Fibroblast of gingiva (primary cell): Measurements from ENCODE around the gene HOTAIR.

Experiments used
- DNase-seq: peaks from one replicate; pipeline ENCODE4 v3.0.0-alpha.2; 2011; ENCODE audit warnings: low read depth

HOTAIR gene

DNA sequence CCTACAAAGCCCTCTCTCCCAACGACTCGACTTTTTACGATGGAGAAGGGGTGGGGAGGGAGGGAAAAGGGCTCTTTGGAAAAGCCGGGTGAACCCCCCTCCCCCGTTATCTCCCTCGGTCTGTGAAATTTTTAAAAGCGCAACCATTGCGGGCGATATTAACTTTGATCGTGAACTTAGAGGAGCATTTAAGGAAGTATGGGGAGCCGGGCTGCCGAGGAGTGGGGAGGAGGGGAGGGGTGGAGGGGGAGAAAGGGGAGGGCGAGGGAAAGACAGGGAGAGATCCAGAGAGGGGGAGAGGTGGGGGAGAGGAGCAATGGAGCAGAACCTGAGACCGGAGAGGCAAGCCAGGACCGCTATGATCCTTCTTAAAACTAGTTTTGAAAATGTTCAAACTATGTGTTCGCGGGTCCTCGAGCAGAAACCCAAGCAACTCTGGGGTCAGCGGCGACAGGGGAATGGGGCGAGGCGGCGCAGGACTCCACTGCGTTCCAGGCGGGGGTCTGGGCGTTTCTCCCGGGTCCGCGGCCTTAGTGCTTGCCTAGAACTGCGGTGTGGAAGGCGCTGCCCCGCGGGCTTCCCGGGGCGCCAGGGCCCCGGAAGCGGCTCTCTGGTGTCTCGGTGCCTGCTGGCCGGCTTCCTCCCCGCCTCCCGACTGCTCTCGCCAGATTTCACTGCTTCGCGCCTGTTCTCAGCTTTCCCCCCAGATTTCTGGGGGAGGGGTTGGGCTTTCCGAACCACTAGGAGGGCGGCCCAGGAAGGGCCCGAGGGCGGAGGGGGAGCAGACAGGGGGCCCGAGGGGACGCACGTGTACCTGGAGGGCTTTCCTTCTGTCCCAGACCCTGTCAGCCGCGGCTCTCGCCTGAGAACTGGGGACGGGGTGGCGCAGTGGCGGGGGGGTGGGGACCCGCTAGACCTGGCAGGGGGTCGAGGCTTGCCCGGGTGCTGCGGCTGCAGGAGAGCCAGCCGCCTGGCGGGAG, at the start of gene HOTAIR:
HOTAIR (minus strand) TSS at position 871 of the 980 bp plus-strand sequence.
- no peak for DNase-seq

DNA sequence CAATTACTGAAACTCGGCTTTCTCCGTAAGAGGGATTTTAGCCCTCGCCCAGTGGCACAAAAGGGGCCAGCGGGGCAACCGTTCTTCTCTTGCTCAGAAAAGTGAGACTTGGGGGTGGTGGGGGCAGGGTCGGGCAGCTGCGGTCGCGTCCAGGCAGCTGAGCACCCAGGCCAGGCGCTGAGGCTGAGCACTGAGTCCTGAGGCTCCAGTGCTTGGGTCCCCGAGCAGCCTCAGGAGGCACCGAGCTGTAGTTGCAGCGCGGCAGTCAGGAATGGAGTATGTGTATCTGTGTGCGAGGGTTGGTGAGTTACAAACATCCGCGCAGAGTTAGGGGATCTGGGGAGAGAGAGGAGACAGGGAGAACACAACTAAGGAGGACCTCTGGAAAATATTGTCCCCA, 49.4 kb upstream of the HOTAIR start:
- no peak for DNase-seq

DNA sequence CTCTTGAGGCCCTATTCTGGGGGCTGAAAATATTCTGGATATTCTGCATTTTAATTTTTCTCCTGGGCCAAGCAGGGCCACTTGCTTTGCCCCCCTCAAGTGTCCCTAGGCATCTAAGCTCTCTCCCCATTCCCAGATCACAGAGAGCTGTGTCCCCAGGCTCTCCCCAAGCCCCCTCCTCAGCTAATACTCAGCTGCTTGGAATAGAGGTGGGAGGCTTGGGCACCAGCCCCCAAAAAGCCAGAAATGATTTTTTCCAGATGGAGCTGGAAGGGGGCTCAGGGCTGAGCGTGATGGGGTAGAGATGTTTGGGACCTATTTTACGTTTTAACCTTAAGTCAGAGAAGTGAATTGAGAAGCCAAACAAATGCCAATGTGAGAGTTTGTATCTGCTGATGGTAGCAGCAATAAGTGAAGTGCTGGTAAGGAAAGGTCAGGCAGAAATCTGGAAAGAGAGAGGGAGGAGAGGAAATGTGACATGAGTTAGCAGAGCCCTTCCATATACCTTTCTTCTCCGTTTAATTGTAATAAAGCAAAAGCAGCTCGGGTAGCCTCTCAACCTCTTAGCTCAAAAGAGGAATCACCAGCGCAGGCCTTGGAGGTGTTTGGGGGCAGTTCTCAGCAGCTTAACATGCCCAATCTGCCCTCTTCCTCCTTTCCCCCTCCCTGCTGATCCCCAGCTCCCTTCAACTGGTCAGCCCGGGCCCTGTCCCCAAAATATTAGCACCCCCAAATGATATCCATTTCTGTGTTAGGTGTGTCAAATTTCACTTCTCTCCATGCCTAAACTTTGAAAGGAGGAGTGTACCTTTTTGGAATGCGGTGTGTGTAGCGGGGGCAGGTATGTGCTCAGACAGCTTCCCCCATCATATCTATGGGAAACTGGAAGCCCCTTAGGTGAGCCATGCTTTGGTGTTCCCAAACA, 48.5 kb upstream of the HOTAIR start:
- no peak for DNase-seq

DNA sequence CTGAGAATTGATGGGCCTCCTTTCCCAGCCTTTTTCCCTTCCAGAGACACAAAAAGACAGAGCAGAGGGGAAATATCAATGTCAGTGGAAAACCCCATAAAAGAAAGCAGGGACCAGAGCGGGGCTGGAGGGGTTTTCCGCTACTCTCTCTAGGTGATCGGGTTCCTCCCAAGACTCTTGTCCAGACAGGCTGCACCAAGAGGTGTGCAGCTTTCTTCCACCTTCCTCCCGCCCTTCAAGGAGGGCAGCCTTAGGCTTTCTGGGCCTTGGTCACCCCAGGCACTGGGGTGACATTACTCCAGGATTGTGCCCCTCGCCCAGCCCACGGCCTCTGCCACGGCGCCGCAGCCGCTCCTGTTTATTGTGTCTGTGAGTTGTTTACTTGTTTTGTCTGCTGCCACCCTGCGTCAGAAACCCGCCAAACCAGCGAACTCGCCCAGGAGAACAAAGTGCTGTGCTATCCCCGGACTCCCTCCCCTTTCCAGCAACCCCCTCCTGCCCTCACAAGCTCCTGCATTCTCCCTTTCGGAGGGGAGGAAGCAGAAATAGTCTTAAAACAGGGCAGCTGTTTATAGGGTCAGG, 46.8 kb upstream of the HOTAIR start:
- no peak for DNase-seq

DNA sequence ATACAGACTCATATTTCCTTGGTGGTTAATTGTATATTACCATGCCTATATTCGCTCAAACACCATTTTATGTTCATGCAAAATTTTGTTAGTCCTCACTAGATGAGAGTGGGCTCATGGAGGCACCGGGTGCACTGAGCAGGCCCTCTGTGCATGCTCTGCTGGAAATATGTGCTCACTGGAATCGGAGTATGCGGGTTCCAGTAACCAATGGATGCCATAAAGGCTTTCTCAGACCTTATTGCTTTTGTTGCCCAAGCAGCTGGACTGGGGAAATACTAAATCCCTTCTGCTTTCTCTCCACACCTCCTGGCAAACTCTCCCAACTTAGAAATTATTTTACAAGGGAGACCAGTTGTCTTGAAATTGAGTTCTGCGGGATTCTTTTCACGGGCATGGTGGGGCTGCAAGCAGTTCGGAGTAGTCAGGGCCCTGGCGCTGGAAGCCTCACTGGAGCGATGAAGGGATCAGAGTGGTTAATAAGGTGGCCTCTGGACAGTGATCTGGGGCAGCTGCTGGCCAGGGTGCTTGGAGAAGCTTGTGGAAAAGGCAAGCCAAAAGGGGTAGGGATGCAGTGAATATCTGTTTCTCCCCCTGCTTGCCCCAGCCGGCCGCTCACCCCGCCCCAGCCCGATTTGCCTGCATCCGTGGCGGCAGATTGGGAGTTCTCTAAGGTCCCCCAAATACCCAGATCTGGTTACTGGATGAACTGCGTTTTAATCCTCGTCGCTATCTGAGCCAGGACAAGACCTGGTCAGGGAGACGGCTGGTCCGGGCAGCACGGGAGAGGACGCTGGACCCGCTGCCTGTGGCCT, 46.0 kb upstream of the HOTAIR start:
- no peak for DNase-seq

DNA sequence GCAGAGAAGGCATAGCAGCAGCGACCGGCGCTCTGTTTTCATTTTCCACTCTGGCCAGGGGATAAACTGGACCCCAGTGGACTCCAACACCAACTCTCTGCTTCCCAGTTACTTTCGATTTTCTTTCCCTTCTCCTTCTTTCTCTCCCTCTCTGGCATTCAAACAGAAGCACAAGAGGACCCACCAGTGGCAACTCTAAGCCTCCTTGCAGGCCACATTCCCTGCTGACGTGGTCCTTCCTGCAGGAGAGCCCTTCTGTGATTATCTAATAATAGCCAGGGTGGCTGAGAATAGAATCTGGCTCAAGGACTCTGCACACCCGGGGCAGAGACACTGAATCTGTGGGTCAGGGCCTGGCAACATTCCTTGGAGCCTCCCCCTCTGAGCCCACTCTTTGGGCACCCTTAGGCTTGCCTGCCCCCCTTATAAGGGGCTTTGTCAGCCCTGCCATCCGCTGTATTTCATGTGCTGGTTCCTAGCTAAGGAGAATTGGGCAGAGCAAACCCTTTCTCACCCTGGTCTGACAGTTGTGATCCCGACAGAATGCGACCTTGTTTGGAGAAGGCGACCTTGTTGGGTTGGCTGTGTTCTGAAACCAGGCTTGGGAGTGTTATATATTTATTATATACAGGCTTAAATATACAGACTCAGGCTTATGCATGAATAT, 45.3 kb upstream of the HOTAIR start:
- DNase-seq = no peak

DNA sequence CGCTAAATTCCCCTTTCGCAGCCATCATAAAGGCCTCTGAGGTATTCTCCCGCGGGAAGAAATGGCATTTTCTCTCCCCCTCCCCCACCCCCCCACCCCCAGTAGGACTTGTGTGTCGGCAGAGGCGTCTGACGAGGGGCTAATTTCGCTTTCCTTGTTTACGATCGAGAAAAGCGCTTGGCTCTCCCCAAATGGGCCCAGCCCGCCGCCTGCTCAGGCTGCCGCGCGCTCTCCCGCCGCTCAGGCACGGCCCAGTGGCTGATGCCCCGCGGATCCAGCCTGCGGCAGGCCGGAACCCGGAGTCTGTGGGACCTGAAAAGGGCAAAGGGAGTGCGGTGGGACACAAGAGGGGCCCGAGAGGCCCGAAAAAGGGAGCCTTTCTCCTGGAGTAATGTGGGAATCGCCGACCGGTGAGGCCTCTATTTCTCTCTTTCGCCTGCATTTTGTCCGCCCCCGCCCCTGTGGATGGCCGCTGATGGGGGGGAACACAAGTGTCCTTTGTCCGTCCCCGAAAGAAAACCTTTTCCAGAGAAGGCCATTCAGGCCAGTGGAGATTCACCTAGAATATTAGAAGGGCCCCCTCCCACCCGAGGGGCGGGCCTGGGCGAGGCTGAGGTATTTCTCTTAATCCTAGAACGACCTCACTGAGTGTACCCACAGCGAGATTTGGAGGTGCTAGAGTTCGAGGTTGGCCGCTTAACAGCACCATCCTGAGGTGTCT, 44.5 kb upstream of the HOTAIR start:
- no peak for DNase-seq

DNA sequence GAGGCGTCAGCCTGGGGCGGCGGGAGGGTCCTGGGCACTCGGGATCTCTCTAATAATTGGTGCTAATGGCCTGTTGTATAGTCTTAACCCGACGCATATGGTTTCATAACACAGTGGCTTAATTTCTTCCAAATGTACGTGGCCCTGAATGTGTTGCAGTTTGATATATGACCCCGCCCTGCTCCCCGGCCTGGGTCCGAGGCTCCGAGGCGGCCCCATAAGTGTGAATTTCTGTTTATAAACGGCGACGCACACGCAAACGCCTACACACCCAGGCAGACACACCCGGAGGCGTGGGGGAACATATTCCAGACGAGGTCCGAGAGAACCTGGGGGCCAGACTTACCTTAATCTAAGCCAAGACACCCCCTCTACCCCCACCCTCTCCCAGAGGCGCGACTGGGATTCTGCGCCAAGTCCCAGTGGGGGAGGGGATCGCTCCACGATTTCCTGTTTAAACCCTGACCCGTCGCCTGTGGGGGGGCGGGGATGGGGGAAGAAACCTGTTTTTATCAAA, 43.8 kb upstream of the HOTAIR start:
- no peak for DNase-seq

DNA sequence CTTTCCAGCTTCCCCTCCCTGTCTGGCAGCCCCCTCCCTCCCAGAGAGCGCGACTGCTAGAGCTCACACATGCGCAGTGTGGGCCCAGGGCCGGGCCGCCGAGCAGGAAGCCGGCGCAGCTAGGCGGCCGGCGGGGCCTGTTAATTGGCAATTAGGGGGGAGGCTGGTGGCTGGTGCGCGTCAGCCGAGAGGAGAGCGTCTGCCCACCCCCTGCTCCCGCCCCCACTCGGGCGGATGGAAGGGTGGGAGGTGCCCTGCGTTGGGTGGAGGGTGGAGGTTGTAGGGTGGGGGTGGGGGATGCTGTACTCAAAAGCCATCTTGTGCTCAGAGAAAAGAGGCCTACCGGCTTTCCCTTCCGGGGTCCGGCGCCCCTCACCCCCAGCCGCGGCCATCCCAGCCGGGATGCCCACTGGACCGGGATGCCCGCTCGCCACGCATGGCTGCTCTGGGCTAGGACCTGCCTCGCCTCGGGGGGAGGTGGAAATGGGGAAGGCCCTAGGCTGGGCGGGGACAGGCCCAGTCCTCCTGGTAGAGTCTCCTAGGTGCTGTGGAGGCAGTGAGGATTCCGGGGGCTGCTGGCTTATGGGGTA, 43.2 kb upstream of the HOTAIR start:
- DNase-seq = peak; percentile 6

DNA sequence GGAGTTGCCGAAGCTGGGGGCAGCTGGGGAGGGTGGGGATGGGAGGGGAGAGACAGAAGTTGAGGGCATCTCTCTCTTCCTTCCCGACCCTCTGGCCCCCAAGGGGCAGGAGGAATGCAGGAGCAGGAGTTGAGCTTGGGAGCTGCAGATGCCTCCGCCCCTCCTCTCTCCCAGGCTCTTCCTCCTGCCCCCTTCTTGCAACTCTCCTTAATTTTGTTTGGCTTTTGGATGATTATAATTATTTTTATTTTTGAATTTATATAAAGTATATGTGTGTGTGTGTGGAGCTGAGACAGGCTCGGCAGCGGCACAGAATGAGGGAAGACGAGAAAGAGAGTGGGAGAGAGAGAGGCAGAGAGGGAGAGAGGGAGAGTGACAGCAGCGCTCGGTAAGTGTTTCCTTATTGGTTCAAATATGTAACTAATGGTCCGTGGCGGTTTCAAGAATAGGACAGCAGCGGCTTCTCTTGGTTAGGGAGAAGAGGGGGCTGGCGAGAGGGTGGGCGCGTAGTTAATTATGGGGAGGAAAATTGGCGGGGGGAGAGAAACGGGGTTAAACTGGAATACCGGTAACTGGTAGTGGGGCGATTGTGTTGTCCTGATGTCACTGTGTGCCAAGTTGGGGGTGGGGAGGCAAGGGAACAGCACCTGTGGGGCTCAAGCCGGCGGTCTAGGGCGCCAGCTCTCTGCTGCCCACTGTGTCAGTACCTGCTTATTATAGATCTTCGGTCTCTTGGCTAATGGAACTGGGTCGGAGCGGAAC, 42.5 kb upstream of the HOTAIR start:
- no peak for DNase-seq

DNA sequence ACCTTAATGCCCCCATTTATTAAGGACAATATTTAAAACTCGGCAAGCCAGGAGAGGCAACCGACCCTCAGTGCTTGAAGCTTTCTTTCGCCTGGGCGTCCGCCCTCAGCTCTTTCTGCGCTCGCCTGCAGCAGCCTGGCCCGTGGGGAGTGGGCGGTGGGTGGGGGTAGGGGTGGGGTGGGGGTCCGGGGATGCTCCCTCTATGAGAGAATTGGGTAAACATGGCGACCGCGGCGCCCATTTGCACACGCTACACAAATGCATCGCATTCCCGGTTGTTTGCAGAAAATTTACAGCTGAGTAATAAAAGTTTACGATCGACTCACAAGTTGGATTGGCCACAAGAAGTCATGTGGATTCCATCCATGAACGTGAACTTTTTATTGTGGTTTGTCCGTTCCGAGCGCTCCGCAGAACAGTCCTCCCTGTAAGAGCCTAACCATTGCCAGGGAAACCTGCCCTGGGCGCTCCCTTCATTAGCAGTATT, 41.8 kb upstream of the HOTAIR start:
- no peak for DNase-seq

DNA sequence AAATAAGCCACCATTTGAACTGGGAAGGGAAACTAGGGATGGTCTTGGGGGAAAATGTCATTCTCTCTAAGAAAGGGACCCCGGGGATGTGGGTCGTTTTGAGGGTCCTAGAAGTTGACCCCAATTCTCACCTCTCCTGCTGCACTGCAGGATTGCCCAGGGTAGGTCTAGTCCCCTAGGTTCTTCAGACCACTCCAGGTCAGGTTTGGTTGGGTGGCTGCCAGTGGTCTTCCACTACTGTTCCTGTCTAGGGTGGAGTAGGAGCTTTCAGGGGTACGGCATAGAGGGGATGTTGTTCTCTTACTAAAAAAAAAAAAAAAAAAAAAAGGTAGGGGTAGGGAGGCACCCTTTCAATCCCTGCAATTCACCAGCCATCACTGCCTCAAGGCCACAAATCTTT, 41.3 kb upstream of the HOTAIR start:
- no peak for DNase-seq

DNA sequence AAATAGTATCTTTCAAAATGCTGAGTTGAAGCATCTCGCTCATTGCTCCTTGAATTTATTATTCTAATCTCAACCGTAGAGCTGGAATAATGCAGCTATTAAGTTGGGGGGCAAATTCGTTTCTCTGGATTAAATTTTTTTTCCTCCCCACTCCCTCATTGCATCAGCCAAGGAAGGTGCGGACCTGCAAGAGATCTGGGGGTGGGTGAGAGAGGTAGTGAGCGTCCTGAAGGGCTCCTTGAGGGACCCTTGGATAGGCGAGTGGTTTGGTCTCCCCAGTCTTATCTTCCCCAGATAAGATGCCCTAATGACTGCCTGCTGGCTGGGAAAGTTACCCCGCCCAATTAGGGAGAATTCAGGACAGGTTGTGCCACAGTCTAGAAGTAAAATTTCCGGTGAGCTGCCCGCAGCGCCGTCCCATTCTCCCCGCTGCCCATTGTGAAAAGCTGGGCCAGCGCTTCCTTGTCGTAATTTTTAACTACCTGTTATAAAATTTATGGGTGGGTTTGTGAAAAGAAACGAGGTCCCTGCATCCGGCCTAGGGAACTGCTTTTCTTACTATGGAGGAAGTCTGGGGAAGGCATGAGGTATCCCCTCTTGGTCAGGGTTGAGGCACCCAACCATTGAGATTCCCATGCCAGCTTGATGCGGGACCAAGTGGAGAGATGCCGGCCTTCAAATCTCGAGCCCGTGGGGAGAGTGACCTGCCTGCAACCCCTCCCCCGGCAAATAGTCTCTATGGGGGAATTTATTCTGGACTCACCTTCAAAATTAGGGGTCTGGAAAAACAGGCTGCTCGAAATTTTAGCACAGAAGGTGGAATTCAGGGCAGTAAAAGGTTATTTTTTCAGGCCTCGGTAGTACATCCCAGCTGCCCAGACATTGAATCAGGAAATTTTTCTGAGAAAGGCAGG, 40.5 kb upstream of the HOTAIR start:
- no peak for DNase-seq

DNA sequence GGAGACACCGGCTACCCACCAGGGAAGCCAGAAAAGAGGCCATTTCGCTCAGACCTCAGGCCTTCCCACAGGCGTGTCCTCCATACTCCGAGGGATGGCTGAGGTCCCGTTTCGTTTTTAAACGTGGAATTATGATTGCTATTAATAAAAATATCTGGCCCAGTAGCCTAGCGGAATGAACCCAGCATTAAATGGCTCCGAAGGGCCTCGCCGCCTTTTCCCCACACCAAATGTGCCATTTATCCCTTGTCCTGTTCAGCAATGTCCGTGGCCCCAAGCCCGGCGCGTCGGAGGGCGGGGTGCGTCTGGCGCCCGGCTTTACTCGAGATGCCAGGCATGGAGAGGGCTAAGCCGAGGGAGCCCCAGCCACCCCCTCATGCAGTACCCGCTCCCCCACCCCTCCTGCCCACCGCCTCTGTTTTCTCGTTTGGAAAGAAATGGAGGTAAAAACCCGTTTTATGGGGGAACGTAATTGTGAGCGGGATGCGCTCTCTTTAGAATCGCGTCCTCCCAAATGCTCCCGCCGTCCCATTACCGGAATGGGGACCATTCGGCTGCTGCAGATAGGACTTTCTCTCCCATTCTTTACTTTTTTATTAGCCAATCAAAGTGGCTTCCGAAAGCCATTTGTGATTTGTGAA, 39.7 kb upstream of the HOTAIR start:
- no peak for DNase-seq

DNA sequence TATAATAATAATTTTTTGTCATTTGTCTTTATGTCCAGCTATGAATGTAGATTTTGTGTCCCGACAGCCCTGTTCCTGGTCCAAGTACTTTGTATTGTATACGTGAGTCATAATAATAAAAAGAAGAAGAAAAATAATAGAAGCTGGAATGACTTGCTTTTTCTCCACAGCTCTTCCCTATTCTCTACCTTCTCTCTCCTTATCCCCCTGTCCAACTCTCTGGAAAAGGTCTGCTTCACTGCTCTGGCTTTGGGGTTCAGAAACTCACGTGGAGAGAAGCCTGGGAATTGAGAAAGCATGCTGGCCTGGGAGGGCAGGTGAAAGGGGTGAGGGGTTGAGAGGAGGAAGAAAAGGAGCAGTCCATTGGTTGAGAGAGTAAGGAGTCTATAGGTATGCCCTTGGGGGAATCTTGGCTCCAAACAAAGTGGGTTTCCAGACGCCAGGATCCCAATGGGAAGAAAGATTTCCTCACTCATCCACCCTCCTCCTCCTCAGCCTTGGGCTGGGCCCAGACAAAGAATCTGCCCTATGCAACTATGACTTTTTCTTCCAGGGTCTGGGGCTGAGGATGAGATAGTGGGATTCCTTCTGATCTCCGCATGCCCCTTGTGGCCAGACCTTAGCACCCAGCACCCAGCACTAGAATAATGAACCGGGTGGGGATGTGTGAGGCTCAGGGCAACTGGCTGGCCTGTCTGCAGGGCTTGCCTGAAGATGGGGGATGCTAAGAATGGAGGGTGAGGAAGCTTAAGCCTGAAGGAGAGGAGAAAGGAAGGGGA, 38.1 kb upstream of the HOTAIR start:
- no peak for DNase-seq
